Tibial nerve (tissue), 4 donors: ENCODE measurements around the gene HRH2. TPM values are rescaled to one million over a fixed set of nuclear protein-coding genes. Genes with fewer than 3 reads are reported as not detected.

Experiments
- DNase-seq, 2 donors: peaks; one replicate each; pipeline ENCODE4 v3.0.0-alpha.2; 2019; ENCODE audit warnings: low spot score in 2 of 2
- H3K27ac ChIP-seq, 4 donors: fragments of 200-600 bp; sonication (generic) in 3 of 4; one replicate each; pipeline ENCODE4 v1.5.1; 2017 to 2019; ENCODE audit warnings: mild to moderate bottlenecking in 1 of 4
- H3K27me3 ChIP-seq, 2 donors: fragments of 200-600 bp; sonication (generic) in 1 of 2; one replicate each; pipeline versions ENCODE4 v1.5.1 to v1.6.0; 2017 to 2019
- H3K36me3 ChIP-seq, 3 donors: fragments of 200-600 bp; sonication (generic); one replicate each; pipeline ENCODE4 v1.5.1; 2018 to 2019
- H3K4me1 ChIP-seq, 4 donors: fragments of 200-600 bp; sonication (generic) in 3 of 4; one replicate each; pipeline ENCODE4 v1.5.1; 2017 to 2019
- H3K4me3 ChIP-seq, 4 donors: fragments of 200-600 bp; sonication (generic) in 3 of 4; one replicate each; pipeline ENCODE4 v1.5.1; 2017 to 2019; ENCODE audit warnings: mild to moderate bottlenecking in 1 of 4, moderate library complexity in 1 of 4
- H3K9me3 ChIP-seq, 4 donors: fragments of 200-600 bp; sonication (generic) in 3 of 4; one replicate each; pipeline ENCODE4 v1.5.1; 2017 to 2019
- EP300 ChIP-seq, 2 donors: sonication (generic); formaldehyde crosslinking; IDR thresholded peaks; one replicate each; pipeline ENCODE4 v1.6.1; 2017; ENCODE audit warnings: antibody characterized with exemption in 2 of 2, mild to moderate bottlenecking in 1 of 2
- POLR2A ChIP-seq, 2 donors: fragments of 450-650 bp; IDR thresholded peaks; one replicate each; pipeline ENCODE4 v1.6.1; 2017; ENCODE audit warnings: antibody characterized with exemption in 2 of 2, mild to moderate bottlenecking in 2 of 2, moderate library complexity in 2 of 2
- WGBS, 2 donors: methylation state at CpG; one replicate each; pipeline ENCODE4 v1.1.5; 2018; 5-methylcytosine and 5-hydroxymethylcytosine counted together
- total RNA-seq, 4 donors: library from RNA; depleted of rRNA; stranded (reverse); fragments of >200 nt; gene quantifications; one replicate each; pipeline ENCODE4 v1.1.0, GENCODE V29; 2016
- TF ChIP-seq, protein P1 (sequence below), 5 experiments: fragments of 200-600 bp in 3 of 5; fragments of 450-650 bp in 2 of 5; sonication (generic) in 3 of 5; IDR thresholded peaks; one replicate each; pipeline ENCODE4 v1.5.1; 2016 to 2019; ENCODE audit warnings: antibody characterized with exemption in 5 of 5, mild to moderate bottlenecking in 3 of 5, moderate library complexity in 2 of 5

HRH2 gene
- total RNA-seq, 4 donors from 2014 or later, result 0.84 to 9.3 (median 3.4) TPM

DNA sequence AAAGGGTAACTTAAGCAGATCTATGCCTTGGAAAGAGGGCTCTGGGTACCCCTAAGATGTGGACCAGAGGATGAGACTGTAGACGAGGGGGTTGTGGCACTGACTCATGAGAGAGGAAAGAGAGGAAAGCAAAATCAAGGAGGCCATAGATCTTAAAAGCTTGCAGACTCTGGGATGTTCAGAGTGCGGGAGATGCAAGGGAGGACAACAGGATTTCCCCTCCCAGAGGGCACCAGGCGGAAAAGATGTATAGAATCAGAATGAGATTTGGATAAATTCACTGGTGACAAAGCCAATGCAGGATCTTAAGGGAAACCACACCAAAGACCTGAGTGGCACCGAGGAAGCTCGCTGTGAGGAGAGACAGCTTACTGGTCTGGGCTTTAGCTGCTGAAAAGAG lies 27.1 kb downstream of the HRH2 start:
- Histone ChIP-seq H3K9me3 (peaks cover 0 to 10% (median 0%) of the 10 kb centered on the region in 4 donors), H3K4me1 (no peaks in the 10 kb centered on the region), H3K4me3 (no peak overlapping the region), H3K36me3 (no peaks in the 10 kb centered on the region), H3K27ac (no peak overlapping the region), H3K27me3 (no peaks in the 10 kb centered on the region)
- no peak for DNase-seq
- WGBS, 2 donors, result 85 to 91% methylated on average over 5 of the region's 5 CpGs
- TF ChIP-seq POLR2A (IDR thresholded peaks at IDR 0.05) (no peak), EP300 (IDR thresholded peaks at IDR 0.05) (no peak)
- TF ChIP-seq, protein P1, sequence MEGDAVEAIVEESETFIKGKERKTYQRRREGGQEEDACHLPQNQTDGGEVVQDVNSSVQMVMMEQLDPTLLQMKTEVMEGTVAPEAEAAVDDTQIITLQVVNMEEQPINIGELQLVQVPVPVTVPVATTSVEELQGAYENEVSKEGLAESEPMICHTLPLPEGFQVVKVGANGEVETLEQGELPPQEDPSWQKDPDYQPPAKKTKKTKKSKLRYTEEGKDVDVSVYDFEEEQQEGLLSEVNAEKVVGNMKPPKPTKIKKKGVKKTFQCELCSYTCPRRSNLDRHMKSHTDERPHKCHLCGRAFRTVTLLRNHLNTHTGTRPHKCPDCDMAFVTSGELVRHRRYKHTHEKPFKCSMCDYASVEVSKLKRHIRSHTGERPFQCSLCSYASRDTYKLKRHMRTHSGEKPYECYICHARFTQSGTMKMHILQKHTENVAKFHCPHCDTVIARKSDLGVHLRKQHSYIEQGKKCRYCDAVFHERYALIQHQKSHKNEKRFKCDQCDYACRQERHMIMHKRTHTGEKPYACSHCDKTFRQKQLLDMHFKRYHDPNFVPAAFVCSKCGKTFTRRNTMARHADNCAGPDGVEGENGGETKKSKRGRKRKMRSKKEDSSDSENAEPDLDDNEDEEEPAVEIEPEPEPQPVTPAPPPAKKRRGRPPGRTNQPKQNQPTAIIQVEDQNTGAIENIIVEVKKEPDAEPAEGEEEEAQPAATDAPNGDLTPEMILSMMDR (IDR thresholded peaks at IDR 0.05), result no peak

DNA sequence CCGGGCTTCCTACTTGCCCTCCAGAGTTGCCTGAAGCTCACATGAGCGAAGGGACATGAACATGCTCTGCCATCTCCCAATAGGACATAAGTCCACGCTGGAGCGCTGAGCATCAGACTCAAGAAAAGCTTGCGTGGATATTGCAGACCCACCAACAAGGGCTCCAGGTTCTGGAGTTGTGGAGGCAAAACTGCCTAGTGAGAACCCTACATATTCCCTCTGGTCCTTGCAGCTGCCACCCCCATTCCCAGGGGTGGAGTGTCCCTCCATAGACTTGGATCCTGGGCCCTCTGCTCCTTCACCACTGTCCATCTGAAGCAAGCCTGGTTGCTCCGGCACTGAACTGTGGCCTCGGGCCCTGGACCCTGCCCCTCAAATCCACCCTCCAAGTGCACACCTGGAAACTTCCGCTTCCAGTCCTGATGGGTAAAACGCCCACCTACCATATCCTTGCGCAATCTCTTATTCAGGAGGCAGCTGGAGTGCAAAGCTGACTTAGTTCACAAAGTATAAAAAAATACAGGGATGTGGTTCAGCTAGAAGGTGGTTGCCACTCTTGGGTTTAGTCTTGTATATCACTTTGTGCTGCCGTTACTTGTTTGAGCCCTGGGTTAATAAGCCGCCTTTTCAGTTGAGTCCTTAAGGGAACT lies 28.0 kb downstream of the HRH2 start:
- no peak for DNase-seq
- H3K27me3 ChIP-seq, result no peaks in the 10 kb centered on the region

DNA sequence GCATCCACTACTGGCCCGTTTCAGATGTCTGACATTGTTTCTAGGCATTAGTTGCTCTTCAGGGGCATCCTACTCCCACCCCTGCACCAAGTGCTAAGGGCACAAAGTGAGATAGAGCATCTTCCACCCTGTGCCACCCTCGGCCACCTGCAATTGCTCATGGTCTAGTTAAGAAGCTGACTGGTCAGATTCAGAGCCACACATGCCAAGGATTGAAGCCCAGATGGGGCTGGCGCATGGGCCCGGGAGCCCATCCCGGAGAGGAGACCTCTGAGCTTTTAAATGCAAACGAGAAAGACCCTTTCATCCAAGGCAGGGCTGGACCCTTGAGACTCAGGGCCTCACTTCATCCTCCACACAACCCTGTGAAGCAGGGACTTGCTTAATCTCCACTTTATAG lies 28.5 kb downstream of the HRH2 start:
- Histone ChIP-seq H3K4me3 (no peak overlapping the region), H3K4me1 (peaks cover 0 to 4% (median 0%) of the 10 kb centered on the region in 4 donors), H3K36me3 (no peaks in the 10 kb centered on the region), H3K27ac (no peak overlapping the region), H3K9me3 (peaks cover 0 to 10% (median 0%) of the 10 kb centered on the region in 4 donors), H3K27me3 (no peaks in the 10 kb centered on the region)
- TF ChIP-seq POLR2A (IDR thresholded peaks at IDR 0.05), result no peak
- TF ChIP-seq, protein P1 (IDR thresholded peaks at IDR 0.05), result no peak
- no peak for TF ChIP-seq EP300 (IDR thresholded peaks at IDR 0.05)
- WGBS, 2 donors, result 69 to 71% methylated on average over 6 of the region's 6 CpGs
- DNase-seq, result no peak

More for the DNA sequence above, 28.0 kb downstream of the HRH2 start:
- no peak overlapping the region for H3K27ac ChIP-seq
- WGBS, 2 donors, result 86 to 89% methylated on average over 12 of the region's 12 CpGs
- no peaks in the 10 kb centered on the region for H3K36me3 ChIP-seq
- peaks cover 0 to 4% (median 0%) of the 10 kb centered on the region in 4 donors for H3K4me1 ChIP-seq
- H3K9me3 ChIP-seq, result peaks cover 0 to 10% (median 0%) of the 10 kb centered on the region in 4 donors
- no peak for TF ChIP-seq EP300 (IDR thresholded peaks at IDR 0.05)
- TF ChIP-seq, protein P1 (IDR thresholded peaks at IDR 0.05), result no peak
- no peak for TF ChIP-seq POLR2A (IDR thresholded peaks at IDR 0.05)
- H3K4me3 ChIP-seq, result no peak overlapping the region

DNA sequence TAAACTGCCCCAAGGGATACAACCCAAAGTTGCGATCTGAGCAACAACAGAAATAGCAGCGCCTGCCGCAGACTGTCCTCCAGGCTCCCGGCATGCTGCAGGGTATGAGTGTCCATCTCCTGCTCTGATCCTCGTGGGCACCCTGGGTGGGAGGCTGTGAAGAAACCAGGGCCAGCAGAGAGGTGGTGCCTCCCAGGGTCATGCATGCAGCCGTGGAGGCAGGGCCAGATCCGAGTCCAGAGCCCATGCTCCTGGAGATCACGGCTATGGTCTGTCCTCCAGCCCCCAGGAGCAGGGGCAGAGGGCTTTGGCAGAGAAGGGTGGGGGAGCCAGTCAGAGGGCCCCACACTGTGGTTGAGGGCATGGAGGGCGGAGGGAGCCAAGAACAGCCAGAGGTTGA lies 29.0 kb downstream of the HRH2 start:
- 67 to 76% methylated on average over 7 to 9 of the region's 9 CpGs for WGBS, 2 donors
- Histone ChIP-seq H3K9me3 (peaks cover 0 to 10% (median 0%) of the 10 kb centered on the region in 4 donors), H3K4me1 (peaks cover 0 to 4% (median 0%) of the 10 kb centered on the region in 4 donors), H3K36me3 (no peaks in the 10 kb centered on the region), H3K27me3 (no peaks in the 10 kb centered on the region), H3K27ac (no peak overlapping the region), H3K4me3 (no peak overlapping the region)
- no peak for TF ChIP-seq EP300 (IDR thresholded peaks at IDR 0.05)
- no peak for DNase-seq

DNA sequence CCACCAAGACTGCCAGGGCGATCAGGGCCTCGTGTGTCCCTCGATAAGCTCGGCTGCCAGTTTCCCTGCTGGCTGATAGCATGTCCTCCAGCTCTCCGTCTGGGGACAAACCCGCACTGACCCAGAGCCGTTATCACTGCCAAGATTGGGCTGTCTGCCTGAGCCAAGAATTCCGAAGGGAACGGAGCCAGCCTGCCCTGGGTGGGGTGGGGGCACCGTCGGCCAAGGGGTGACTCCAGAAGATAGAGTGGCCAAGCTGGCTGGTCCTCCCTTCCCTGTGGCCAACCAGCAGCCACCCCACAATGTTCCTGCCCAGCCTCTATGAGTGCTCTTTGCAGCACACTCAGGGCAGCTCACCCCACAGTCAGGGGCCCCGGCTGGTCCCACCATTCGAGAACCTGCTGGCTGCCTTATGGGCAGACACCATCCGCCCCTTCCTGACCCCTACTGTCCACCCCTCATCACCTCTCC lies 29.4 kb downstream of the HRH2 start:
- TF ChIP-seq, protein P1 (IDR thresholded peaks at IDR 0.05), result no peak
- TF ChIP-seq EP300 (IDR thresholded peaks at IDR 0.05) (no peak), POLR2A (IDR thresholded peaks at IDR 0.05) (no peak)
- Histone ChIP-seq H3K4me3 (no peak overlapping the region), H3K9me3 (peaks cover 0 to 10% (median 0%) of the 10 kb centered on the region in 4 donors), H3K27me3 (no peaks in the 10 kb centered on the region), H3K4me1 (peaks cover 0 to 4% (median 2%) of the 10 kb centered on the region in 4 donors), H3K27ac (no peak overlapping the region), H3K36me3 (no peaks in the 10 kb centered on the region)
- DNase-seq, result no peak
- WGBS, 2 donors, result 61 to 69% methylated on average over 14 of the region's 14 CpGs
